Cardiac fibroblast (primary cell): ENCODE data around the gene SORCS3.

ENCODE experiments used
- DNase-seq, 2 donors: peaks; one replicate each; pipeline versions ENCODE4 v3.0.0 to v3.0.0-alpha.2; 2010; ENCODE audit warnings: low read depth in 2 of 2
- H3K4me3 ChIP-seq, 2 donors: replicated peaks in 1 of 2; 1 replicate in 1 of 2; 2 replicates in 1 of 2; pipeline ENCODE4 v1.5.1; 2011; ENCODE audit warnings: low read depth in 2 of 2, low read length in 2 of 2, mild to moderate bottlenecking in 2 of 2, moderate library complexity in 1 of 2
- TF ChIP-seq, protein P1 (sequence below): IDR thresholded peaks from one replicate; pipeline ENCODE4 v1.5.1; 2011; ENCODE audit warnings: low read depth, mild to moderate bottlenecking, low read length, inconsistent platforms

Gene SORCS3

DNA sequence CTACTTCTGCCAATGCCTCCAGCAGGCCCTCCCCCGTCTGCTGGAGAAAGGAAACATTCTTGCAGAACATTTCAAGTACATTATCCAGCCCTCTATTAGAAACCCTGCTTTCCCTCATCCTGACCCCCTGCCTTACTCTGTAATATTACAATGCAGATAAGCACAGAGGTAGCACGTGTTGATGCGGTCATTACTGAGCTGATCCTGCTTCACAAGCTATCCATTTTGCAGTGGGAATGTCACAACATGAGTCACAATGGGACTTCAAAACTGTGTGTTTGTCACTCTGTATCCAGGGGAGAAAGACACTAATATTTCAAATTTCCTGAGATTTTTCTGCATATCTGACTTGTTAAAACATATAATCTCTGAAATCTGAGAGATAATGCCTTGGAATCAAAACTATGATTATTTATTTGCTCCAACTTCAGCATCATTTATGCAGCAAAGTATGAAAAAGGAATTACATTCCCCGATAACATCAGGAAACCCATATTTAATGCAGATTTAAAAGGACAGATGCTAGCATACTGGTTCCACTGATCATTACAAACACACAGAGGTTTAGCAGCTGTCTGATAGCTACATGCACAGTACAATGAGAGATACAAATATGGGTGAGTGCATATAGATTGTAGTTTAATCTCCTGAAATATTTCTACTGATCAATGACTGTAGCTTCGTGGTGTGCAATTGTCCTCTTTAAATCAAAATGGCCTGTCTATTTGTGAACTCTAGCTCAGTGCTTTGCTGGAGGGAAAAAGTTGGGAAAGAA, 239.7 kb downstream of the SORCS3 start:
- TF ChIP-seq, protein P1, sequence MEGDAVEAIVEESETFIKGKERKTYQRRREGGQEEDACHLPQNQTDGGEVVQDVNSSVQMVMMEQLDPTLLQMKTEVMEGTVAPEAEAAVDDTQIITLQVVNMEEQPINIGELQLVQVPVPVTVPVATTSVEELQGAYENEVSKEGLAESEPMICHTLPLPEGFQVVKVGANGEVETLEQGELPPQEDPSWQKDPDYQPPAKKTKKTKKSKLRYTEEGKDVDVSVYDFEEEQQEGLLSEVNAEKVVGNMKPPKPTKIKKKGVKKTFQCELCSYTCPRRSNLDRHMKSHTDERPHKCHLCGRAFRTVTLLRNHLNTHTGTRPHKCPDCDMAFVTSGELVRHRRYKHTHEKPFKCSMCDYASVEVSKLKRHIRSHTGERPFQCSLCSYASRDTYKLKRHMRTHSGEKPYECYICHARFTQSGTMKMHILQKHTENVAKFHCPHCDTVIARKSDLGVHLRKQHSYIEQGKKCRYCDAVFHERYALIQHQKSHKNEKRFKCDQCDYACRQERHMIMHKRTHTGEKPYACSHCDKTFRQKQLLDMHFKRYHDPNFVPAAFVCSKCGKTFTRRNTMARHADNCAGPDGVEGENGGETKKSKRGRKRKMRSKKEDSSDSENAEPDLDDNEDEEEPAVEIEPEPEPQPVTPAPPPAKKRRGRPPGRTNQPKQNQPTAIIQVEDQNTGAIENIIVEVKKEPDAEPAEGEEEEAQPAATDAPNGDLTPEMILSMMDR: no peak
- DNase-seq: no peak
- H3K4me3 ChIP-seq: no peak overlapping the region

DNA sequence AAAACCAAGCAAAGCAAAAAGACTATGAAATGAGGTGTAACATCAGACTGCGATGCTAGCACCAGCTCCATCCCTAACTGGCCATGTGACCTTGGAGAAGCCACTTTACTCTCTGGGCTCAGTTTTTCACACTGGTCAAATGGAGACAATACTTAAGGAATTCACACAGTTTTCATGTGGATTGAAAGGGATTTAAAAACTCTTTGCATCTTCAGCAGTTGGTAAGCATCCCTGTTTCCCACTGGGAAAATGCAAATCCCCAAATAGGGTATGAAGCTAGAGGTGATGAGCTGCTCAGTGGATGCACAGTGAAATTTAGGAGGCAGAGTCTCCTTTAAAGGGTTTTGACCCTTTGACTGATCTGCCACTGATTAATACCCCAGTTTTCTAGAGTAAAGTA, 240.7 kb downstream of the SORCS3 start:
- no peak overlapping the region for H3K4me3 ChIP-seq
- DNase-seq: no peak
- TF ChIP-seq, protein P1: no peak

DNA sequence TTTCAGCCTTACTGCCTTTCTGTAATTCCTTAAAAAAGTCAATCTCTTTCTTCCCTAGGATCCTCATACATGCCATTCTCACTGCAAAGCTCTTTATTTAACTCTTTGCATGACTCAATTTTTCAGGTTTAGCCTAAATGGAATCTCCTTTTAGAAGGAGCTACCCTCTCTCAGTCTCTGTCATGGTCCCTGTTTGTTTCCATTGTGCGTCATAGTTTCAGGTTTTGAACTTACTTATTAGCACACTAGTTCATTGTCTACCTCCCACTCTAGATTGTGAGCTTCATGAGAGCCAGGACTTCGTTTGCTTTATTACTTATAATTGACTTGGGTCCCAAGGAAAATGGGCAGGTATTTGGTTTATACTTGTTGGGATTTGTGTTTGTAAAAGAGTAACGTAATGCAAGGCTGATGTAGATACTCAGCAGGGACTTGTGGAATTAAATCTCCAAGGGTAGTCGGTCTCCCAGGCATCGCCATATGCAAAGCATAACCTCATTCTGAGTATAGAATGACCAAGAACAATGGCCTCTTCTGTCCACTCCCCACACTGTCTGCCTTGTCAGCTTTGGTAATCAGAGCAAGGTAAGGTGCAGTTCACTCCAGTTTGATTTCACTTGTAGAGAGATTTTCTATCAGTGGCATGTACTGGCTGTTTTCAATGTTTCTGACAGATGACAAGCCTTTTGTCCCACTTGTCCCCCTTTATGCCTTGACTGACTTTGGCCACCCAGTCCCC, 252.0 kb downstream of the SORCS3 start:
- TF ChIP-seq, protein P1: no peak
- DNase-seq: no peak
- no peak overlapping the region for H3K4me3 ChIP-seq

DNA sequence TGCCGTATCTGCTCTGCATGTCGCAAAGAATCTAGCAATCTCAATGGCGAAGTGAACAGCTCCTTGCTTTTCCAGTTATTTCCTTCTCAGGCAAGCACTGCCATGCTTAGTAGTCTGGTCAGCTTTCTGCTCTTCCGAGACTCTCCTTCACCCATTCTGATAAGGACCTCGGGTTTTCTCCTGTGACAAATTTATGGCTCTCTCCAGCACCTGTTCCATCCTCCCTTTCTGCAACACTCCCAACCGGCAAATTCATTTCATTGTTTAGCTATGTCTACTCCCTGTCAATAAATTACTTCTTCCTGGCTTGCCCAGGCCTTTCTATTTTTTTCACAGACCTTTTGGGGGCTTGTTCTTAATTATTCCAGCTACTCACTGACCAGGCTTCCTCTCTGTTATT, 252.6 kb downstream of the SORCS3 start:
- no peak overlapping the region for H3K4me3 ChIP-seq
- DNase-seq: no peak
- TF ChIP-seq, protein P1: no peak

DNA sequence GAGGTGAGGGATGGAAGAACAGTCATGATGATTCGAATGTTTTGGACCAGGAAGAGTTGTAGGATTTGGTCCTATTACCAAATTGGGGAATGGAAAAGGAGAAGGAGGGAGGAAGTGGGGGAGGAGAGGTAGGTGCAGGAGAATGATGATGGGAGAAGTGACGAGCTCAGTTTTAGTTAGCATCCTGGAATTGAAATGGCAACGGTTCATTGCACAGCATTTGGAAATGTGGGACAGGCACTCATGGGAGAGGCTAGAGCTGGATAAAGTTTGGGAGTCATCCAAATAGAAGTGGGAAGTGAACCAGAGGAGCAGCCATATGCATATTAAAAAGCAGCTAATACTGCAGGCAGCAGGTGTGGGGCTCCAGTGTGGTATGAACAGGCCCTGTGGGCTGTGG, 253.6 kb downstream of the SORCS3 start:
- H3K4me3 ChIP-seq: no peak overlapping the region
- TF ChIP-seq, protein P1: no peak
- no peak for DNase-seq

DNA sequence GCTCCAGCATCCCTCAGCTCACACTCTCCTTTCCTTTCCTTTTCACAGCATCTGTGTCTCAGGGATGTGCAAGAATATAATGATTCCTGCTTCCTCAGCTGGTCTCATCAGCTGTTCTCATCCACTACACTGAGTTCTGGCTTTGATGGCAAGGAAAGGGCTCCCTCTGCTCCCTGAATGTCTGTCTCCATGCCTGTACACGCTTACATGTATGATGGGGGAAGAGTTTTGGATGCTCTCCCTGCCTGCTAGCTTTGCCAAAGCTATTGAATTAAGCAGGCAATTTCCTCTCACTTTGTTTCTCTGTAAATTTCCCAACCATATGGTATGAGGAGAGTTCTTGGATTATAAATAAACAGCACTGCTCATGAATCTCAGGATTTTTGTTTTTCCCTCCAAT, 254.5 kb downstream of the SORCS3 start:
- no peak for DNase-seq
- TF ChIP-seq, protein P1: no peak
- no peak overlapping the region for H3K4me3 ChIP-seq
